ENCODE results near the gene PSMB5.

The PSMB5 gene

DNA sequence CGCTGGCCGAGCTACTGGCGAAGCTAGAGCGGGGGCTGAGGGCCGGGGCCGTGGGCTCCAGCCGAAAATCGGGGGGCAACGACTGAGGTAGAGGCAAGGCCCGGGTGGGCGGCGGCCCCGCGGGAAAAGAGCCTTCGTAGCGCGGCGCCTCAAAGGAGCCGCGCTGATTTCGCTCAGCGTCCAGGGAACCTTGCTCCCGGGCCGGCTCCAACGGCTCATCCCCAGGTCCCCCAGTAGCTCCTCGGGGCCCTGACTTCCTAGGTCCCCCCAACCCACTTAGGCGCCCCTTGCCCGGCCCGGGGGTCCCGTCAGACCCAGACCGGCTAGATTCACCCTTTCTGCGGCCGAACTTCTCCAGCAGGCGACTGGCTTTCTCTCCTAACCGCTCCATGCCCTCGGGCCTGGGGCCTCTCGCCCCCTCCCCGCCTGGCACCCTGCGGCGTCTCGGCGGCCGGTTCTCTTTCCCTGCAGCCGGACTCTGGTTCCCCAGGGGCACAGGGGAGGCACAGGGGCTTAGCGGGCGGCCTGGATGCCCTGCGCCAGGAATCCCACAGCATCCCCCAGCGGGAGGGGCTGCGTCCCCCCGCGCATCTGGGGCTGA lies 52.7 kb downstream of the PSMB5 start:
- TF ChIP-seq CTCF (IDR thresholded peaks at IDR 0.05; ENCODE audit: control insufficient read depth, insufficient read depth, low read depth, low read length, missing control alignments): no peak
- peak overlapping the region; percentile 80 for H3K4me3 ChIP-seq (ENCODE audit: control insufficient read depth, low read depth, low read length)
- DNase-seq (ENCODE audit: low read depth): no peak

GRCh38 chr14:22981090-22981875 lies 53.4 kb downstream of the PSMB5 start:
- peak overlapping the region; percentile 80 for H3K4me3 ChIP-seq (ENCODE audit: control insufficient read depth, low read depth, low read length)
- DNase-seq (ENCODE audit: low read depth): no peak
- no peak for TF ChIP-seq CTCF (IDR thresholded peaks at IDR 0.05; ENCODE audit: control insufficient read depth, insufficient read depth, low read depth, low read length, missing control alignments)

DNA sequence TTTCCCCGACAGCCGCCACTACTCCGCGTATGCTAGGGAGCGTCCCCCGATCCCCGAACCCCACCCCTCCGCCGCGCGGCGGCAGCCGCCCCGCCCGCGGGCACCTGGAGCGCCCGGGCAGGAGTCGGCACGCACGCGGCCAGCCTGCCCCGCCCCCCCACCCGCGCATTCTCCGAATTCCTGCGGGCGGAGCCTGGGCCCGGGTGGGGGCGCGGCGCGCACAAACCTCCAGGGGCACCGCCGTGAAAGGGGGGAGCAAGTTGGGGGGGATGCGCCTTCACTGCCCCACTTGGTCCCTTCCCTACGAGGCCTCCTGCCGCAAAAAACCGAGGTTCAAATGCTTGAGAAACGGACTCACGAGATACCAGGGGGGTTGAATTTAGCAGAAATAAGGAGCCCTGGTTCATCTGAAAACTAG lies 54.0 kb downstream of the PSMB5 start:
- TF ChIP-seq CTCF (IDR thresholded peaks at IDR 0.05; ENCODE audit: control insufficient read depth, insufficient read depth, low read depth, low read length, missing control alignments): no peak
- no peak for DNase-seq (ENCODE audit: low read depth)
- H3K4me3 ChIP-seq (ENCODE audit: control insufficient read depth, low read depth, low read length): peak overlapping the region; percentile 80

DNA sequence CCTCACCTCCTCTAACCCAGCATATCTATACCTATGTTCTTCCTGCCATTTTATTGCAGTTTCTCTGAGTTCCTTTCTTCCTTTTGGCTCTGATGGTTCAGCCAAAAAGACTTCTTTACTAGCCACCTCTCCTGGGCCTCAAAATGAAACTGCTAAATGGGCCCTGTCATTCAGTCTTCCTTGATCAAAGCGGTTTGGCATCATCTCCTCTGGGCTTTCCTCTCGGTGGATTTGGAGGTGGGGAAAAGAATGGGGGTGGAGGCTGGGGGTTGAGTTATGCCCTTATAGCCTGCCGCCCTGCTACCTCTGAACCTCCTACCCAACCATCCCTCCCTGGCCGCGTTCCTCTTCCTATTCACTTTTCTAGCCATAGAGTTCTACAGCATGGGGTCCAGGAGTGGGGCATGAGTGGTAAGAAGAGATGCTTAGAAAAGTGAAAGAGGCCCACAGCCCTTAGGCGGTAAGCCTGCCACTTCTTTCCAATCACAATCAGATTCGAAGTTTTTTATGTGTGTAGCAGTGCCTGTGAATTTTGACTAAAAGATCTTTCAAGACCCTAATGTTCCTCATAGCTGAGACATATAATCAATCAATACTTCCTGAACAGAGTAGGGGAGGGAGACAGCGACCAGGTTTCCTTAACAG lies 54.8 kb downstream of the PSMB5 start:
- H3K4me3 ChIP-seq (ENCODE audit: control insufficient read depth, low read depth, low read length): peak overlapping the region; percentile 80
- no peak for TF ChIP-seq CTCF (IDR thresholded peaks at IDR 0.05; ENCODE audit: control insufficient read depth, insufficient read depth, low read depth, low read length, missing control alignments)
- DNase-seq (ENCODE audit: low read depth): no peak

DNA sequence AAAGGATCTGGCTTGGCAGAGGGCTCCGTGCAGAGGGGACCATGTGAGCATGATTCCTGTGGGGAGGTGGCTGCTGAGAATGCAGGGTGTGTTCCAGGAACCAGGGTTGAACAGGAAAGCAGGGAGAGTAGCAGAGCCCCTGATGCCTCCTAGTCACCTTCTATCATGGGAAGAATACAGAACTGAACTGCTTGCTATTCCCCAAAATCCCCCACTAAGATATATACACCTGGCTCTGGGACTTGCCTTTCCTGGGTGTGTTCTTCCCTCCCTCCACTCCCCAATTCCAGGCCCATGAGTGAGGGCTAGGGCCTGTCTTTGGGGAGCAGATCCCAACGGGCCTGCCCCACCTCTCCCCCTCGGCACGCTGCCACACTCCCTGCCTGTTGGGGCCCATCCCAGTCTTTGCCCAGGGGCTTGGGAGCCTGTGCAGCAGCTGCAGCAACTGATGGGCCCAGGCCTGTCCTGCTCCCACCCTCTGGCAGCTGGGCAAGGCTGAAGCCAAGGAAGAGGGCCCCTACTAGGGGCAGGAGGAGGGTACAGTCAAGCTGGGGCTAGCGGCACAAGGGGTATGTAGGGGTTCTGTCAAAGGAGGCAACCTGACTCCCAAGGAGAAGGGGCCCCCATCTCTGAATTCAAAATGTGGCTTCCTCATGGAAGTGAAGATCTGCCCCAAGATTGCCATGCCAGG lies 55.6 kb downstream of the PSMB5 start:
- H3K4me3 ChIP-seq (ENCODE audit: control insufficient read depth, low read depth, low read length): peak overlapping the region; percentile 80
- no peak for TF ChIP-seq CTCF (IDR thresholded peaks at IDR 0.05; ENCODE audit: control insufficient read depth, insufficient read depth, low read depth, low read length, missing control alignments)
- DNase-seq (ENCODE audit: low read depth): no peak

DNA sequence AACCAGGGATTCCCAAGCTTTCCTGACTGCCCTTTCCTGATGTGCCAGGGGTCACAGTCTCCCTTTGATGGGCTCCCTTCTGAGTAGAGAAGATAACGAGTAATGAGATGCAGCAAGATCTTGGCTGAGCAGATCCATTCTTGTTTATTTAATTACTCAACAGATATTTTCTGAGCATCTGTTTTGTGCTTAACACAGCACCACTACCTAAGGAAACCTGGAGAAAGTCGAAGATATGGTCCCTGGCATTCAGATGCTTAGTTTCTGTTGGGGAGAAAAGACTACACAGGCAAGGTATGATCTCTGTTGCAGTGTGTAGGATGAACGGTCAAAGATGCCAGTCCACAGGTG lies 56.2 kb downstream of the PSMB5 start:
- DNase-seq (ENCODE audit: low read depth): no peak
- no peak overlapping the region; the same call in 1 of the 2 replicates for H3K4me3 ChIP-seq (ENCODE audit: control insufficient read depth, low read depth, low read length)
- no peak for TF ChIP-seq CTCF (IDR thresholded peaks at IDR 0.05; ENCODE audit: control insufficient read depth, insufficient read depth, low read depth, low read length, missing control alignments)

Measured in AG09309 (cell line).